HG03108 (cell line): Measurements from ENCODE around the gene SUCO.
"Not testable (repeated sequence)": the region's sequence is repeated elsewhere in the genome, so short reads cannot be mapped to it uniquely, and the experiment has no call there.

Experiments used
- ATAC-seq: cut with Tn5 transposase; IDR thresholded peaks from one replicate; pipeline ENCODE4 v1.9.1; 2021; ENCODE audit warnings: moderate library complexity; ENCODE audit not compliant: unreplicated experiment

SUCO gene, protein sequence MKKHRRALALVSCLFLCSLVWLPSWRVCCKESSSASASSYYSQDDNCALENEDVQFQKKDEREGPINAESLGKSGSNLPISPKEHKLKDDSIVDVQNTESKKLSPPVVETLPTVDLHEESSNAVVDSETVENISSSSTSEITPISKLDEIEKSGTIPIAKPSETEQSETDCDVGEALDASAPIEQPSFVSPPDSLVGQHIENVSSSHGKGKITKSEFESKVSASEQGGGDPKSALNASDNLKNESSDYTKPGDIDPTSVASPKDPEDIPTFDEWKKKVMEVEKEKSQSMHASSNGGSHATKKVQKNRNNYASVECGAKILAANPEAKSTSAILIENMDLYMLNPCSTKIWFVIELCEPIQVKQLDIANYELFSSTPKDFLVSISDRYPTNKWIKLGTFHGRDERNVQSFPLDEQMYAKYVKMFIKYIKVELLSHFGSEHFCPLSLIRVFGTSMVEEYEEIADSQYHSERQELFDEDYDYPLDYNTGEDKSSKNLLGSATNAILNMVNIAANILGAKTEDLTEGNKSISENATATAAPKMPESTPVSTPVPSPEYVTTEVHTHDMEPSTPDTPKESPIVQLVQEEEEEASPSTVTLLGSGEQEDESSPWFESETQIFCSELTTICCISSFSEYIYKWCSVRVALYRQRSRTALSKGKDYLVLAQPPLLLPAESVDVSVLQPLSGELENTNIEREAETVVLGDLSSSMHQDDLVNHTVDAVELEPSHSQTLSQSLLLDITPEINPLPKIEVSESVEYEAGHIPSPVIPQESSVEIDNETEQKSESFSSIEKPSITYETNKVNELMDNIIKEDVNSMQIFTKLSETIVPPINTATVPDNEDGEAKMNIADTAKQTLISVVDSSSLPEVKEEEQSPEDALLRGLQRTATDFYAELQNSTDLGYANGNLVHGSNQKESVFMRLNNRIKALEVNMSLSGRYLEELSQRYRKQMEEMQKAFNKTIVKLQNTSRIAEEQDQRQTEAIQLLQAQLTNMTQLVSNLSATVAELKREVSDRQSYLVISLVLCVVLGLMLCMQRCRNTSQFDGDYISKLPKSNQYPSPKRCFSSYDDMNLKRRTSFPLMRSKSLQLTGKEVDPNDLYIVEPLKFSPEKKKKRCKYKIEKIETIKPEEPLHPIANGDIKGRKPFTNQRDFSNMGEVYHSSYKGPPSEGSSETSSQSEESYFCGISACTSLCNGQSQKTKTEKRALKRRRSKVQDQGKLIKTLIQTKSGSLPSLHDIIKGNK (N-terminal part only)

DNA sequence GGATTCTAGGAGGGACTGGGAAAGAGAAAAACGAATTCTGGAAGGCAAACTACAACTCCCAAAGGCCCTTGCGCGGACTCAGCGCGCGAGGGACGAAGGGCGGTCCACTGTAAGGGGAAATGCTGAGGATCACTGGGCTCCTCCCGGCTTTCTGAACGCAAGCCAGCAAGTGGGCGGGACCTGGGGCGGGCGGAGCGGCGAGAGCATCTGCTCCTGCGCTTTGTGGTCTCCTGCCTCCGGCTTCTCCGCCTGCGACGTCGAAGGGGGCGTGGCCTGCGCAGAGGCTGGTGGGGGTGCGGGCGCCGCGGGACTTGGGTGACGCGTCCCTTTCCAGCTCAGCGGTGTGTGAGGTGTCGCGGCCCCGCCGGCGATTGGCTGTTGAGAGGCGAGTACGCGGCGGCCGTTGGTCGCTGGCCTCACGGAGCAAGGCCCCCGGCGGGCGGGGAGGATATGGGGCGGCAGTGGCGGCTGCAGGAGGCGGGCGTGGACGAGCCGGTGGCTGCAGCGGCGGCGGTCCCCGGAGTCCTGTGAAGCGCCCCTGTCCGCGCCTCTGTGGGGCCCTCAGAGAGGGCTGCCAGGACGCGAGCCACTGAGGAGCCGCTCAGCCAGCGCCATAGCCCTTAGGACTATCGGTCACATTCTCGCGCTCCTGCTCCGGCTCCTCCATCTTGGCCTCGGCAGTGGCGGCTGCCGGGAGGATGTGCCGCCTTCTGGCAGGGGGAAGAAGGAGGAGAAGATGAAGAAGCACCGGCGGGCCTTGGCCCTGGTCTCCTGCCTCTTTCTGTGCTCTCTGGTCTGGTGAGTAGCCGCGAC is at the start of gene SUCO:
TSS of gene SUCO (plus strand) at position 451 of the 813 bp plus-strand sequence. CDS start at position 737, 286 bp downstream.
- peak; percentile 85 for ATAC-seq

DNA sequence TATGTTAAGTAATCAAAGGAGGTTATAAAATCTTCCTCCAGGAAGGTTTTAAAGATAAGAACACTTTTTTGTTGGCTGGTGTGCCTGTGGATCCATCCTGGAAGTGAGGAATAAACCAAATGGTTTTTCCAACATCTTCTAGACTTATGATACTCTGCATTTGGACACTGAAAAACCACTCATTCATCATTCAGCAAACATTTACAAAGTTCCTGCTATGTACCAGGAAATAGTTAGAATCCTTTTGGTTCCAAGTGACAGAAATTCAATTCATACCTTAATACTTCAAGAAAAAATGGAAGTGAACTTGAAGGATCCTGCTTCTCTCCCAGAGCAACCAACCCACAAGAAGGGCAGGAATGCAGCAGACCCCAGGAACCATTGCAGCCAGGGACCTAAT is 49.5 kb upstream of the SUCO start:
- ATAC-seq, result no peak

GRCh38 chr1:172484252-172484651 is 48.7 kb upstream of the SUCO start:
- no peak for ATAC-seq

DNA sequence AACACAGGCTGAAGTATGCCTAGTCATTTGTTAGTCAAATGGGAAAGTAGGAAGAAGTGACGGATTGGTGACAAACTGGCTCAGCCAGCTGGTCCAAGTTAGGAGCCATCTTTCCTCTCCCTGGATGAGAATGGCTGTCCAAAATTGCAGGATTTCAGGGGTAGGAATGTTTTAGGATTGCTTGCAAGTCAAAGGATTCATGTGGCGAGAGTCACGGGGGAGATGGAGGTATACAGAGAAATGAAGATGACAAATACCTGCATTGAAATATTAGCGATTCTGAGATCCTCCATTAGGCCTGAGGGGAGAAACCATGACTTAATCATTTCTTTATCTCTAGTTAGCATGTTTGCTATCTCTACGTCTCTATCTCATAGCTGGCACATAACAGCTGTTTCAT is 47.3 kb upstream of the SUCO start:
- no peak for ATAC-seq

DNA sequence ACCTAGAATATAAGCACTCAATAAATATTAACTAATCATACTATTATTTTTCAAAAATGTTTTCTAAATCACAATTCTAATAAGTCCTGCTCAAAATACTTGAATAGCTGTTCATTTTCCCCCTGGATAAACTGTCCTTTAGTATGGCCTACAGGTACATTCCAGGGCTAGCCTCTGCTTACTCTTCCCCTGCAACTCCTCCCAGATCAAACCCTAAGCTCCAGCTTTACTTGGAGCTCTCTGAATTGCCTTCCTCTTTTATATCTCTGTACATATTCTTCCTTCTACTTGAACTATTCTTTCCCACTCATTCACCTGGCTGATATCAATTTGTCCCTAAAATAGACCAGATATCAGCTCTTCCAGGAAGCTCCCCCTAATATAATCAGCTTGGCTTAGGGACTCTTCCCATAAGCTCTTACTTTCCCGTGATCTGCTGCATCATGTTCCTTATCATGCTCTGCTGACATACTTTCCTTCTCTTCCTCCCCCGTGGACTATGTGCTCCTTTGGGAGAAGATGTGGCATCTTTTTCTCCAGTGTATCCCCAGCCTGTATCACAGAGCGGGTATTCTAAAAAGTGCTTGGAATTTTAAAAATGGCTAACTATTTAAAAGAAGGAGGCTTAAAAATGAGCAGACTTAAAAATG is 46.0 kb upstream of the SUCO start:
- ATAC-seq, result no peak

GRCh38 chr1:172487550-172487949 is 45.4 kb upstream of the SUCO start:
- ATAC-seq, result no peak

DNA sequence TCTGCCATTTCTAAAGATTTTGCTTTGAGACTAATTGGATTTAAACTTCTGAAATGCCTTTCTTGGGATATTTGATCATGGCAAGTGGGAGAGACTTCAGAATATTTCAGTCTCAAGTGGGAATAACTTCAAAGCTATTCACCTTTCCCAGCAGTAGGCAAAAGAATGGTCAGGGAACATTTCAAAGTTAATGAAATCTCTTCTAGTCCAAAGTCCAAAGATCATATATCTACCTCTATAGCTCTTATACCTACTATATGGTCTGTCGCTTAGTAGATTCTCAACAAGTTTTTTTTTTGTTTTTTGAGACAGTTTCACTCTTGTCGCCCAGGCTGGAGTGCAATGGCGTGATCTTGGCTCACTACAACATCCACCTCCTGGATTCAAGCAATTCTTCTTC is 44.6 kb upstream of the SUCO start:
- no peak for ATAC-seq

- no peak for ATAC-seq
Measured at GRCh38 chr1:172489847-172490246, 43.1 kb upstream of the SUCO start.

DNA sequence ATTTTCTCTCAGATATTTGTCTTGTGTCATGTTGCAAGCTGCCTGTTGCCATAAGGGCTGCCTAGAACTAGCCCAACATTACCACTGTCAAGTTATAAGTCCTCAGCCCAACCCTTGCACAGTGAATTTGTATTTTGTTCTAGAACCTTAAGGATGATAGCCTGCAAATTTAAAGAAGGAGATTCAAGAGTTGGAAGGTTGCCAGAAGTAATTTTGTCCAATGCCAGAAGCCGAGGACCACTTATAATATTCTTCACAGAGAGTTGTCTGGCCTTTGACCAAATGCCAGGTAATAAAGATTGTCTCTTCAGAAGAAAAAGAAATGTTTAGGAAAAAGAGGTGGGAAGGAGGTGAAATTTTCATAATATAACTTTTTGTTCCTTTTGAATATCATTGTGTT is 40.5 kb upstream of the SUCO start:
- ATAC-seq, result no peak

DNA sequence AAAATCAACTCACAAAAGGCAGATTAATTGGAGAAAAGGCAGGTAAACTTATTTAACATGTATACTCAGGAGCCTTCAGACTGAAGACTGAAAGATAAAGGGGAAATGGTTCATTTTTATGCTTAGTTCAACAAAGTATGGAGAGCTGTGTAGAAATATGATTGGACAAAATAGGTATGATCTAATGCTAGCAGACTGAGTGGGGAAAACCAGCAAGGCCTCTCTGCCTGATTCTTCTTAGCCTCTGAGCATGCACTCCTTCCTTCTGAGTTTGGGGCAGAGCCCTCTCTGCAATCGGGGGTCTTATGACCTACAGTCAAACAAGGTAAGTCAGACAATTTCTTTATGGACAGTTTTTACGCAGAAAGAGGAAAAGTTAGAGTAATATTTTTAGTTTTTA is 38.8 kb upstream of the SUCO start:
- ATAC-seq, result no peak

DNA sequence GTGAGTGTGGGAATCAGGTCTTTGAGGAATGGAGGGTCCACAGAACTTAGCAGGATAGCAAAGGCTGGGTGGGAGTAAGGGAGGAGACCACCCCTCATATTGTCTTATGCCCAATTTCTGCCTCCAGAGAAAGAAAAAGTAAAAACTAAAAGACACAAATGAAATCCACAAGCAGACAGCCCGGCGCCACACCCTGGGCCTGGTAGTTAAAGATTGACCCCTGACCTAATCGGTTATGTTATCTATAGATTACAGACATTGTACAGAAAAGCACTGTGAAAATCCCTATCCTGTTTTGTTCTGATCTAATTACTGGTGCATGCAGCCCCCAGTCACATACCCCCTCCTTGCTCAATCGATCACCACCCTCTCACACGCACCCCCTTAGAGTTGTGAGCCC is 36.8 kb upstream of the SUCO start:
- ATAC-seq, result not testable (repeated sequence)

DNA sequence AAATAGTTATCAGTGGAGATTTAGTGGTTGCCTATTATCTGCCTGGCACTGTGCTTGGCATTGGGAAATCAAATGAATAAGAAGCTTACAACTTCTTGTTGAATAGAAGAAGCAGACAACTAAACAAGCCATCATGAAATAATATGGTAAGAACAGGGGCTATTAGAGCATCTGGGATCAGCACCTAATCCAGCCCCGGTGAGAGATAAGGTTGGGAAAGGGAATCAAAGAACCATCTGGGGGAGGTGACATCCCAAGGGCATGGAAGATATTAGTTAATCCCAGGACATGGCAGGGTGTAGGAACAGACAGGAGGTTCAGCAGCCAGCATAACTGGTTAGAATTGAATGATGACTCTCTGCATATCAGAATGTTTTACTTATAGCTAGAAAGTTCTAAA is 36.3 kb upstream of the SUCO start:
- no peak for ATAC-seq

- no peak for ATAC-seq
Measured at GRCh38 chr1:172497230-172497629, 35.7 kb upstream of the SUCO start.

- ATAC-seq, result no peak
Measured at GRCh38 chr1:172498857-172499256, 34.1 kb upstream of the SUCO start.

DNA sequence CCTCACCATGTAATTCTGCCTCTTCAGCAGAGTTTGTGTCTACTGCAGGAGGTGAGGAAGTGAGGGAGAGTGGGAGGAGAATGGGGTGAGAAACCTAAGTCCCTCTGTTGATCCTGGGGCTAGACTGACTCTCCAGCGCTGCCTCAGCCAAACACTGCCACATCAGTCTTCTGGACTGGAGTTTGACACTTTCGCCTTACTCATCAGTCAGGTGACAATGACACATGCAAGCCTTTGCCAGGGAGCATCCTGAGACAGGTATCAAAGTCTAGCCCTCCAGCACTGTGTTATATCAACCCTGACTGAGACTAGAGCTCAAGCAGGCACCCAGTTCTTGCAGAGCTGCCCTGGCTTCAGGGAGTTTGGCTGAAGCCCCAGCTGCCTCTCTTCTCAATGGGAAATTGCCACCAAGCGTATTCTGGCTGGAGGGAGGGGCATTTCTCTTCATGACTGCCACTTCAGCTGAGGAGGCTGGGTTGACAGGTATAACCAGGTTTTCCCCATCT is 33.3 kb upstream of the SUCO start:
- no peak for ATAC-seq

DNA sequence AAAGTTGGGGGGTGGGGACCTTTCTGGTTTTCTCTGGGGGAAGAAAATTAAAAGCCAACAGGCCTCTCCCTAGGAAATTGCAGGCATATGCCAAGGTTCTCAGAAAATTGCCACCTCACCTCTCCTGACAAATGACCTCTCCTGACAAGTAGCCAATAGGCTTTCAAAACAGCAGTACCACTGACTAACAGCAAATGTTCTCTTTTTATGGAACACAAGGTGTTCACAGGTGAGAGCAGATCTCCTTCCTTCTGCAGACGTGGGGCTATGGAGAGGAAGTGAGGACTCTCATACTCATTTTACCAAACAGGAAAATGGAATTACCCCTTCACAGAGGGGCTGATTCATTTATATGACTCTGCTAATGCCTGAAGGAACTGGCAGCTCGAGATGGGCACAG is 32.7 kb upstream of the SUCO start:
- no peak for ATAC-seq

GRCh38 chr1:172507741-172508140 is 25.2 kb upstream of the SUCO start:
- ATAC-seq, result no peak

DNA sequence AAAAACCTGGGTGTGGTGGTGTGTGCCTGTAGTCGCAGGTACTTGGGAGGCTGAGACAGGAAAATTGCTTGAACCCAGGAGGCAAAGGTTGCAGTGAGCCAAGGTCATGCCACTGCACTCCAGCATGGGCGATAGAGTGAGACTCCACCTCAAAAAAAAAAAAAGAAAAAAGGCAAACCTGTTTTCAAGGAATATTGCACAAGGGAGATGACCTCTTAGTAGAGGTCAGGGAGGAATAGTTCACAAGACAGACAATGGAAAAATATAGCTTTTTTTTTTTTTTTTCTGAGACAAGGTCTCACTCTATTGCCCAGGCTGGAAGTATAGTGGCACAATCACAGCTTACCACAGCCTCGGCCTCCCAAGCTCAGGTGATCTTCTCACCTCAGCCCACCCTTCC is 22.5 kb upstream of the SUCO start:
- ATAC-seq, result no peak

DNA sequence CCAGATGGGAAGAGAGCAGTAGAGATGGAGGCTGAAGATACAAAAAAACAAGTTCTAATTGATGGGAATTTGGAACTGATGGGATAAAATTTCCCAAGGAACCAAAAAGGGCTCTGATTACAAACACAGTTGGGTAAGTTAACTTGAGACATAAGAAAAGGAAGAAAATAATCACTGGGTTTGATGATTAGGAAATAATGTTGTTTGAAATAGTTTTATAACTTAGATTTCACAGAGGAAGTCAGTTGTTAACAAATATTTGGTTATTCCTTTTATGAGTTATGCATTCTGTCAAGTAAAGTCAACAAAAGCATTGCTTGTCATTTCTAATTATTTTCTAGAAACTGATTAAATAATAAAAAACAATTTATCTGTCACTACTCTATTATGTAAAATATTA is 20.4 kb upstream of the SUCO start:
- ATAC-seq, result no peak

DNA sequence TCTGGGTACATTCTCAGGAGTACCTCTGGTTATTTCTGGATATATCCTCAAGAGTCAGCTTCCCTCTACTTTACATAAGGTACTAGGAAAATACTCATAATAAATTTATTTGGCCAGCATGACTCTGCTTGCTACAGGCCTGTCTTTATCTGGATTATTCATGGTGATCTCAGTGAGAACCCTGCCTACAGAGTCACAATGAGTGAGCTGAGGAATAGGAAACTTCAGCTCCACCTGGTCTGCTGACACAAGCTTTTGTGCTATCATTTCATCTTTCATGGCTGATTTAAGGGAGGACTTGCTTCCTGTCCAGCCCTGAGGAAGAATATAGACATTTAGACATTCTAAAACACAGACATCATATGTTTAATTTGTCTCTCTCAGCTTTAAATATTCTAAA is 19.5 kb upstream of the SUCO start:
- ATAC-seq, result no peak
